ENCODE measurements around the gene BAIAP2. TPM values are rescaled to one million over a fixed set of nuclear protein-coding genes. Genes with fewer than 3 reads are reported as not detected.

Gene BAIAP2
- total and polyA plus RNA-seq, 2 of the 13 experiments (the other 11 are each of a cell fraction or from before 2014, with no cell fraction given) = 22.5 to 24.0 TPM

DNA sequence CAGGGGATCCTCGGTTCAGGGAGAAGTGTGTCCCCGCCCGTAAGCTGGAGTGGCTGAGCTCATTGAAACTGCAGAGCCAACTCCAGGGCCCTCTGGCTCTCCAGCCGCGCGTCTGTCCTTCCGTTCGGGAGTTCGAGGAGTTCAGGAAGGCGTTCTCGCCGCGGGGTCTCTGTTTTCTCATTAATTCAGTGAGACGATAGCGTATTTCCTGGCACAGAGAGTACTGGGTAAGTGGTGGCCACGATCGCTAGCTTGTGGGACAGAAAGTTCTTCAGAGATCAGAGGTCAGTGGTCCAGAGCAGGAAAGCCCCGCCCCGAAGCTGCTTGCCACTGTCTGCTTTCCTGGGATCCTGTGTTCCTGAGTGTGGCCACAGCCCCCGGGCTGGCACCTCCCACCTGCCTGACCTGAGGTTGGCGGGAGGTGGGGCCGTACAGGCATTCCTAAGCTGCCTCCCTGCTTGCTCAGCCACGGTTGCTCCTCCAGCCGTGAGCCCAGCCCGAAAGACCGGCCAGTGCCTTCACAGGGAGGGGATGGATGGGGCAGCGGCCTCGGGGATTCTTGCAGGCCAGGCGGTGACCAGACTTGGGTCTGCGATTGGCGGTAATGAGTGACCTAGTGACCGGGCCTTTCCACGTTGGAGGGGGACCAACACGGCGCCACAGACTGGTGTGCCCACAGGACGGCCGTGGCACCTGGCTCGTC lies 8.9 kb downstream of the BAIAP2 start (continued):
- TF ChIP-seq IKZF1 (IDR thresholded peaks at IDR 0.05) = no peak
- TF ChIP-seq, protein P1, sequence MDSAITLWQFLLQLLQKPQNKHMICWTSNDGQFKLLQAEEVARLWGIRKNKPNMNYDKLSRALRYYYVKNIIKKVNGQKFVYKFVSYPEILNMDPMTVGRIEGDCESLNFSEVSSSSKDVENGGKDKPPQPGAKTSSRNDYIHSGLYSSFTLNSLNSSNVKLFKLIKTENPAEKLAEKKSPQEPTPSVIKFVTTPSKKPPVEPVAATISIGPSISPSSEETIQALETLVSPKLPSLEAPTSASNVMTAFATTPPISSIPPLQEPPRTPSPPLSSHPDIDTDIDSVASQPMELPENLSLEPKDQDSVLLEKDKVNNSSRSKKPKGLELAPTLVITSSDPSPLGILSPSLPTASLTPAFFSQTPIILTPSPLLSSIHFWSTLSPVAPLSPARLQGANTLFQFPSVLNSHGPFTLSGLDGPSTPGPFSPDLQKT (CRISPR knock-in tag; IDR thresholded peaks at IDR 0.05; ENCODE audit: borderline replicate concordance) = no peak
- TF ChIP-seq, protein P2, sequence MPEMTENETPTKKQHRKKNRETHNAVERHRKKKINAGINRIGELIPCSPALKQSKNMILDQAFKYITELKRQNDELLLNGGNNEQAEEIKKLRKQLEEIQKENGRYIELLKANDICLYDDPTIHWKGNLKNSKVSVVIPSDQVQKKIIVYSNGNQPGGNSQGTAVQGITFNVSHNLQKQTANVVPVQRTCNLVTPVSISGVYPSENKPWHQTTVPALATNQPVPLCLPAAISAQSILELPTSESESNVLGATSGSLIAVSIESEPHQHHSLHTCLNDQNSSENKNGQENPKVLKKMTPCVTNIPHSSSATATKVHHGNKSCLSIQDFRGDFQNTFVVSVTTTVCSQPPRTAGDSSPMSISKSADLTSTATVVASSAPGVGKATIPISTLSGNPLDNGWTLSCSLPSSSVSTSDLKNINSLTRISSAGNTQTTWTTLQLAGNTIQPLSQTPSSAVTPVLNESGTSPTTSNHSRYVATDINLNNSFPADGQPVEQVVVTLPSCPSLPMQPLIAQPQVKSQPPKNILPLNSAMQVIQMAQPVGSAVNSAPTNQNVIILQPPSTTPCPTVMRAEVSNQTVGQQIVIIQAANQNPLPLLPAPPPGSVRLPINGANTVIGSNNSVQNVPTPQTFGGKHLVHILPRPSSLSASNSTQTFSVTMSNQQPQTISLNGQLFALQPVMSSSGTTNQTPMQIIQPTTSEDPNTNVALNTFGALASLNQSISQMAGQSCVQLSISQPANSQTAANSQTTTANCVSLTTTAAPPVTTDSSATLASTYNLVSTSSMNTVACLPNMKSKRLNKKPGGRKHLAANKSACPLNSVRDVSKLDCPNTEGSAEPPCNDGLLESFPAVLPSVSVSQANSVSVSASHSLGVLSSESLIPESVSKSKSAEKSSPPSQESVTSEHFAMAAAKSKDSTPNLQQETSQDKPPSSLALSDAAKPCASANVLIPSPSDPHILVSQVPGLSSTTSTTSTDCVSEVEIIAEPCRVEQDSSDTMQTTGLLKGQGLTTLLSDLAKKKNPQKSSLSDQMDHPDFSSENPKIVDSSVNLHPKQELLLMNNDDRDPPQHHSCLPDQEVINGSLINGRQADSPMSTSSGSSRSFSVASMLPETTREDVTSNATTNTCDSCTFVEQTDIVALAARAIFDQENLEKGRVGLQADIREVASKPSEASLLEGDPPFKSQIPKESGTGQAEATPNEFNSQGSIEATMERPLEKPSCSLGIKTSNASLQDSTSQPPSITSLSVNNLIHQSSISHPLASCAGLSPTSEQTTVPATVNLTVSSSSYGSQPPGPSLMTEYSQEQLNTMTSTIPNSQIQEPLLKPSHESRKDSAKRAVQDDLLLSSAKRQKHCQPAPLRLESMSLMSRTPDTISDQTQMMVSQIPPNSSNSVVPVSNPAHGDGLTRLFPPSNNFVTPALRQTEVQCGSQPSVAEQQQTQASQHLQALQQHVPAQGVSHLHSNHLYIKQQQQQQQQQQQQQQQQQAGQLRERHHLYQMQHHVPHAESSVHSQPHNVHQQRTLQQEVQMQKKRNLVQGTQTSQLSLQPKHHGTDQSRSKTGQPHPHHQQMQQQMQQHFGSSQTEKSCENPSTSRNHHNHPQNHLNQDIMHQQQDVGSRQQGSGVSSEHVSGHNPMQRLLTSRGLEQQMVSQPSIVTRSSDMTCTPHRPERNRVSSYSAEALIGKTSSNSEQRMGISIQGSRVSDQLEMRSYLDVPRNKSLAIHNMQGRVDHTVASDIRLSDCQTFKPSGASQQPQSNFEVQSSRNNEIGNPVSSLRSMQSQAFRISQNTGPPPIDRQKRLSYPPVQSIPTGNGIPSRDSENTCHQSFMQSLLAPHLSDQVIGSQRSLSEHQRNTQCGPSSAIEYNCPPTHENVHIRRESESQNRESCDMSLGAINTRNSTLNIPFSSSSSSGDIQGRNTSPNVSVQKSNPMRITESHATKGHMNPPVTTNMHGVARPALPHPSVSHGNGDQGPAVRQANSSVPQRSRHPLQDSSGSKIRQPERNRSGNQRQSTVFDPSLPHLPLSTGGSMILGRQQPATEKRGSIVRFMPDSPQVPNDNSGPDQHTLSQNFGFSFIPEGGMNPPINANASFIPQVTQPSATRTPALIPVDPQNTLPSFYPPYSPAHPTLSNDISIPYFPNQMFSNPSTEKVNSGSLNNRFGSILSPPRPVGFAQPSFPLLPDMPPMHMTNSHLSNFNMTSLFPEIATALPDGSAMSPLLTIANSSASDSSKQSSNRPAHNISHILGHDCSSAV (CRISPR knock-in tag; IDR thresholded peaks at IDR 0.05; ENCODE audit: borderline replicate concordance) = no peak
- TF ChIP-seq TBL1XR1 (IDR thresholded peaks at IDR 0.05; ENCODE audit: borderline replicate concordance, low read length, partially characterized antibody) = no peak
- TF ChIP-seq DNMT3B (CRISPR knock-in tag; conservative IDR thresholded peaks at IDR 0.05) = peak; percentile 63; the same call in 1 of the 2 replicates
- TF ChIP-seq ZNF615 (CRISPR knock-in tag; IDR thresholded peaks at IDR 0.05; ENCODE audit: borderline replicate concordance) = no peak
- TF ChIP-seq ZNF567 (CRISPR knock-in tag; IDR thresholded peaks at IDR 0.05; ENCODE audit: borderline replicate concordance) = peak; percentile 2; the same call in 1 of the 2 replicates
- no peak for TF ChIP-seq ZNF773 (CRISPR knock-in tag; IDR thresholded peaks at IDR 0.05; ENCODE audit: borderline replicate concordance)
- no peak for TF ChIP-seq U2AF2 (IDR thresholded peaks at IDR 0.05; ENCODE audit: low read depth, low read length)
- TF ChIP-seq ZNF775 (CRISPR knock-in tag; IDR thresholded peaks at IDR 0.05; ENCODE audit: borderline replicate concordance) = no peak
- no peak for TF ChIP-seq ATM (IDR thresholded peaks at IDR 0.05; ENCODE audit: borderline replicate concordance)
- TF ChIP-seq, protein P3, sequence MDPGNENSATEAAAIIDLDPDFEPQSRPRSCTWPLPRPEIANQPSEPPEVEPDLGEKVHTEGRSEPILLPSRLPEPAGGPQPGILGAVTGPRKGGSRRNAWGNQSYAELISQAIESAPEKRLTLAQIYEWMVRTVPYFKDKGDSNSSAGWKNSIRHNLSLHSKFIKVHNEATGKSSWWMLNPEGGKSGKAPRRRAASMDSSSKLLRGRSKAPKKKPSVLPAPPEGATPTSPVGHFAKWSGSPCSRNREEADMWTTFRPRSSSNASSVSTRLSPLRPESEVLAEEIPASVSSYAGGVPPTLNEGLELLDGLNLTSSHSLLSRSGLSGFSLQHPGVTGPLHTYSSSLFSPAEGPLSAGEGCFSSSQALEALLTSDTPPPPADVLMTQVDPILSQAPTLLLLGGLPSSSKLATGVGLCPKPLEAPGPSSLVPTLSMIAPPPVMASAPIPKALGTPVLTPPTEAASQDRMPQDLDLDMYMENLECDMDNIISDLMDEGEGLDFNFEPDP (CRISPR knock-in tag; conservative IDR thresholded peaks at IDR 0.05) = no peak
